Measurements from ENCODE around the gene PPIP5K1. TPM values are rescaled to one million over a fixed set of nuclear protein-coding genes. Genes with fewer than 3 reads are reported as not detected.

The PPIP5K1 gene
- total RNA-seq (2022; extraction: Qiagen RNA extraction; ENCODE audit: low read depth) = 5.0 to 8.2 TPM (median 6.5 TPM) in 5 replicates

DNA sequence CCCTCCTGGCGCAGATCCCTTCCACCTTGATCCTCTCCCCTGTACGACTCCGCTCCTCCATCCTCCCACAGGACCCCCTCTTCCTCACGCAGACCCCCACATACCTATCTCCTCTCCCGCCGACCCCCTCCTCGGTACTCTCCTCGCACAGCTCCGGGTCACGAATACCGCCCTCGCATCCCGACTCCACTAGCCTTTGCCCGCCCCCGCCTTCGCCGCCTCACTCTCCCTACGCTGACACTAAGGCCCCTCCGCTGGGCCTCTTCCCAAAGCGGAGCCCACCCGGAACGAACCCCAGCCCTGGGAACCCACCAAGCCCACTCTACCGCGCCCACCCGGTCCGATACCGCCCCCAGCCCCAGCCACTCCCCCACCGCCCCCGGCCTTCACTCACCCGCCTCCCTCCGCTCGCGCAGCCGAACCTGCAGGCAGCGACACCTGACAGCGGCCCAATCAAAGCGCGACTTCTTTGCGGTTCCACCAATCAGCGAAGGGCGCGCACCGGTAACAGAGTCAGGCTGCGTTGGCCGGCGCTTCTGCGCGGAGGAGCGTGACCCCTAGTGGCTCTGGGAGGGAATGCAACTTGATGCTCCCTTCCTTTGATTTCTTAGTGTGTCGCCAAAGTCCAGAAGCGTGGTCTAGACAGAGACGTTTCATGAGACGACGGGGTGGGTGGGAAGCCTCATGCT, at the start of gene PPIP5K1:
Gene PPIP5K1, minus strand, starts transcription at position 431 of the 689 bp plus-strand sequence. CDS start 5,704 bp downstream, outside the sequence.

DNA sequence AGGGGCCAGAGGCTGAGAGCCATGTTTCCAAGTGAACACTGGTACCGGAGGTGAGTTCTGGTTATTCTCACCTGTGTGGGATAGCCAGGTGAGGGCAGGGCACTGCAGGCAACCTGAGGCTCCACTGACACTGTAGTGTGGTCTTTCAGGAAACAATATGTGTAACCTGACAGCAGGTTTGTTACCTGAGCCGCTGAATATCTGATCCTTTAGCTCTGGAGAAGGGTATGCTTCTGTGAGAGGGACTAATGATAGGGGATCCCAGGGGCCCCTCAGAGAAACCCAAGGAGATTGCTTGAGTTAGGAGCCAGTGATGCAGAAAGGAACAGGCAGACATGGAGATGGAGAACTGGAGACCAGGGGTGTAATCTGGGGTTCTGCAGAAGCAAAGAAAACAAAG, 28.7 kb upstream of the PPIP5K1 start, which contains the start of gene STRC:
Gene STRC, minus strand, starts transcription at position 101 of the 400 bp plus-strand sequence. Its CDS starts 78 bp downstream, at position 23.

DNA sequence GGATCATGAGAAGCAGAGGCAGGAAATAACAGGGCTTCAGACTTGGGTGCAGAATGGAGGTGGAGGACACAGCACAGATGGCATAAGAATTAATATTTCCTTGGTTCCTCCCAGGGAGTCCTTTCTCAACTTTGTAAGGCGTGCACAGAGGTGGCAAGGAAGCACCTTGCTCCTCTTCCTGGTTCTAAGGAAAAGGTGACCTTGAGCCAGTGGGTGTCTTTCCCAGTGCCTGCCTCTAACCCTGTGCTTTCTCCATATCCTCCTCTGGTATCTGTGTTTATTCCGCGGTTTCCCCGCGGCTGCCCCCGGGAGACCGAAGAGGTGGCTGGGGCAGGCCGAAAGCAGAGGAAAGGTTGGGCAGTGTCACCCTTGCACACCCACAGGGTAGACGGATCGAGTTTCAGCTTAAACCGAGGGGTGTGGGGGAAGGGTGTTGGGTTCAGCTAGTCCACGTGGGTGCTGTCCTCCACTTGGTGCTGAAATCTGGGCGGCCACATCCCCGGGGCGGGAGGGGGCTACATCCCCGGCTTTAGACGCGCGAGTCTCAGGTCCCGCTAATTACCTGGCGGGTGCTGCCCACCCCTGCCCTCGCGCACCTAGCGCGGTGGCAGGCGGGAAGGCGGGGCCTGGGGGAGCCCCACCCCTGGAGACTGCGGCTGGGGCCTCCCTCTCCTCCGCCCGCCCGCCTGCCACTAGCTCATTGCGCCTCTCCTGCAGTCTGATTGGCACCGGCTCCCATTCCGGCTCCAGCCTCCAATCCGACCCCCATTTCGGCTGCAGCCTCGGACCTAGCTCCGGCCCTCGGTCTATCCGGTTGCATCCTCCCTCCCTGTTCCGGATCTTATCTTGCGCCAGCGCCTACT, 3.6 kb upstream of the PPIP5K1 start, which contains the start of gene CKMT1B:
Gene CKMT1B, plus strand, starts transcription at position 700 of the 863 bp plus-strand sequence. CDS start 192 bp downstream, outside the sequence.

DNA sequence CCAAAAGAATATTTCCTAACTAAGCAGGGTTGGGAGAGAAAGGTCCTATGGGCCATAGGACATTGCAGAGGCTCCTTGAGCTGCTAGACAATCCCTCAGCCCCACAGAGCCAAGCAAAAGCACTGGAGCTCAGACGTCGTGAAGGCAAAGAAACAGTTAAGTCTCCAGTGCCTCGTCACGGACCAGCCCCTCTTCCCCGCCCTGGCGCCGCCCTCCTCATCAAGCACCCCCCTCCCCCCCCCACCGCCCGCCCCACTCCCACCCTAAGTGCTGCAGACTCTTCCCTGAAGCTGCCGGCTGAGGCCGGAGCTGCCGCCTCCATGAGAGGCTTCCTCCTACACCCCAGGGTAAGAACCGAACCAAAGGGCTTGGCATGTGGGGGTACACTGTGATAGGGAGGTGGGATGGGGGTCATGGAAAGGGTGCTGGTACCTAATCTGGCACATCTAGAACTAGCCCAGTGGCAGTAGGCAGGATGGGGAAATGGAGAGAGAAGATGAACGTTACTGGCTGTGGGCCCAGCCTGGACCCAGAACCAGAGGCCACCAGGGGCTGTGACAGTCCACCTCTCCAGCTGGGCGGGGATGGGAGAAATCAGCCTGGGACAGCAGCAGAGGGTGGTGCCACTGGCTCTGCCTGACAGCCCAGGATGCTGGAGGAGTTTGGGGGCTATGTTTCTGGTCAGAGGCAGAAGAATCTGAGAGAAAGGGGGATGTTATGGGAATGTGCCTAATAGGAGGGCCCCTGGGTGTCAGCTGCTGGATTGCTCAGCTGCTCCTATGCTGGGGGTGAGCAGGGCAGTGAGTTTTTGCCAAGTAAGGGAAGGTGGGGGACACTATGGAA, 72.4 kb downstream of the PPIP5K1 start, which contains the start of gene MAP1A:
Gene MAP1A, plus strand, starts transcription at position 255 of the 843 bp plus-strand sequence. CDS start 3,866 bp downstream, outside the sequence.

DNA sequence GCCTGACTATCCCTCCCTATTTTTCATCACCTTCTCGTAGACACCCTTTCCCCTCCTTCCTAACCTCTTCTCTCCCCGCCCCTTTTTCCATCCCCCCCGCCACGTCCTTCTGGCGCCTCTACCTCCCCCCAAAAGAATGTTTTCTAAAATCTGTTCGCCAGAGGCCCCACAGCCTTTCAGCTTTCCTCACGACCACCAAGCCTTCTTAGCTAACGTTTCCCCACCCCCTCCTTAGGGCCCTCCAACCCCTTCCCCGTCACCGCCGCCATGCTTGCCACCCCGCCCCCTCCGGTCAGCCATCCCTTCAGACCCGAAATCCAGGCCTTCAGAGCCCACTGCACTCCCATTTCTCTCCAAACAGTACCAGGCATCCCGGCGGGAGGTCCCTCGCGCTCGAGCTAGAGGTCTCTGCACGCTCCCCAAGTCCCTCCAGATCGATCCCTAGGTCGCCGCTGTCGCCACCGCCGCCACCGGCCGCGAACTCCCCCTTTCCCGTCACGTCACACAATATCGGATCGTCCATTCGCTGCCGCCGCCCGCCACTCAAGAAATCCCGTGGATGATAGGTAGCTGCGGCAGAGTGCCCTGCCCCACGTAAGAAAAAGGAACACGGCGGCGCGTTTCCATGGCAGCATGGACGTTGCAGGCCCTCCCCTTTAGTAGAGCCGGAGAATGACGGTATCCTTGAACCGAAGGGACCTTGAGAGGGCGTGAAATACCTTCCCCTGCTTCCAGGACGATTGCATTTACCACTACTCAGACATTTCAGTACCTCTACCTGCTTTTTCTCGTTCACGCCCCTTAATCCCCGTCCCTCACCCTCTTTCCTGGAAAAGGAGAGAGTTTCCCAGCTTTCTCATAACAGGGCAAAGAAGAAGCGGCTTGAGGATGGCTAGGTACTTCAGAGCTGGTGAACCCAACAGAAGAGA, 97.1 kb downstream of the PPIP5K1 start, which contains the start of gene TP53BP1:
Gene TP53BP1, minus strand, starts transcription at position 484 of the 929 bp plus-strand sequence. Its CDS starts 113 bp downstream, at position 371.

Other genes starting within 250 kb of the PPIP5K1 start
- 6.5 to 9.6 TPM (median 9.4 TPM) in 5 replicates for gene ZSCAN29, start 219.2 kb downstream of the PPIP5K1 start, total RNA-seq (2022; extraction: Qiagen RNA extraction; ENCODE audit: low read depth)
- gene TUBGCP4, start 219.1 kb downstream of the PPIP5K1 start, total RNA-seq (2022; extraction: Qiagen RNA extraction; ENCODE audit: low read depth) = 4.5 to 6.8 TPM (median 5.0 TPM) in 5 replicates
- gene TP53BP1, start 97.1 kb downstream of the PPIP5K1 start, total RNA-seq (2022; extraction: Qiagen RNA extraction; ENCODE audit: low read depth) = 14.6 to 19.8 TPM (median 17.8 TPM) in 5 replicates
- gene MAP1A, start 72.6 kb downstream of the PPIP5K1 start, total RNA-seq (2022; extraction: Qiagen RNA extraction; ENCODE audit: low read depth) = 0.59 to 0.85 TPM (median 0.71 TPM) in 5 replicates
- 2.6 to 5.5 TPM (median 4.8 TPM) in 5 replicates for gene CKMT1B, start 3.8 kb upstream of the PPIP5K1 start, total RNA-seq (2022; extraction: Qiagen RNA extraction; ENCODE audit: low read depth)
- 0.03 to 0.20 TPM (median 0.10 TPM) in 4 of 5 replicates, not detected in the other for gene STRC, start 28.6 kb upstream of the PPIP5K1 start, total RNA-seq (2022; extraction: Qiagen RNA extraction; ENCODE audit: low read depth)
- 0.34 to 1.4 TPM (median 0.66 TPM) in 5 replicates for gene CATSPER2, start 58.6 kb upstream of the PPIP5K1 start, total RNA-seq (2022; extraction: Qiagen RNA extraction; ENCODE audit: low read depth)
- 1.8 to 4.5 TPM (median 2.3 TPM) in 5 replicates for gene CKMT1A, start 103.7 kb upstream of the PPIP5K1 start, total RNA-seq (2022; extraction: Qiagen RNA extraction; ENCODE audit: low read depth)
- gene PDIA3, start 156.2 kb upstream of the PPIP5K1 start, total RNA-seq (2022; extraction: Qiagen RNA extraction; ENCODE audit: low read depth) = 250 to 364 TPM (median 349 TPM) in 5 replicates
- gene ELL3, start 186.8 kb upstream of the PPIP5K1 start, total RNA-seq (2022; extraction: Qiagen RNA extraction; ENCODE audit: low read depth) = 1.3 to 2.4 TPM (median 1.7 TPM) in 5 replicates
- 489 to 715 TPM (median 656 TPM) in 5 replicates for gene SERF2, start 202.1 kb upstream of the PPIP5K1 start, total RNA-seq (2022; extraction: Qiagen RNA extraction; ENCODE audit: low read depth)
- gene SERINC4, start 210.0 kb upstream of the PPIP5K1 start, total RNA-seq (2022; extraction: Qiagen RNA extraction; ENCODE audit: low read depth) = not detected in 5 replicates
- gene HYPK, start 210.4 kb upstream of the PPIP5K1 start, total RNA-seq (2022; extraction: Qiagen RNA extraction; ENCODE audit: low read depth) = 3.1 to 9.2 TPM (median 4.2 TPM) in 5 replicates
- gene MFAP1, start 234.5 kb upstream of the PPIP5K1 start, total RNA-seq (2022; extraction: Qiagen RNA extraction; ENCODE audit: low read depth) = 23.8 to 26.5 TPM (median 23.9 TPM) in 5 replicates
- 11.6 to 13.7 TPM (median 12.7 TPM) in 5 replicates for gene WDR76, start 236.8 kb upstream of the PPIP5K1 start, total RNA-seq (2022; extraction: Qiagen RNA extraction; ENCODE audit: low read depth)

Measured in A549 treated with GW870086 at 1 μM for 4 hours (cell line).